ENCODE measurements around the gene A1CF.
"Not testable (repeated sequence)": the region's sequence is repeated elsewhere in the genome, so short reads cannot be mapped to it uniquely, and the experiment has no call there.

The A1CF gene

DNA sequence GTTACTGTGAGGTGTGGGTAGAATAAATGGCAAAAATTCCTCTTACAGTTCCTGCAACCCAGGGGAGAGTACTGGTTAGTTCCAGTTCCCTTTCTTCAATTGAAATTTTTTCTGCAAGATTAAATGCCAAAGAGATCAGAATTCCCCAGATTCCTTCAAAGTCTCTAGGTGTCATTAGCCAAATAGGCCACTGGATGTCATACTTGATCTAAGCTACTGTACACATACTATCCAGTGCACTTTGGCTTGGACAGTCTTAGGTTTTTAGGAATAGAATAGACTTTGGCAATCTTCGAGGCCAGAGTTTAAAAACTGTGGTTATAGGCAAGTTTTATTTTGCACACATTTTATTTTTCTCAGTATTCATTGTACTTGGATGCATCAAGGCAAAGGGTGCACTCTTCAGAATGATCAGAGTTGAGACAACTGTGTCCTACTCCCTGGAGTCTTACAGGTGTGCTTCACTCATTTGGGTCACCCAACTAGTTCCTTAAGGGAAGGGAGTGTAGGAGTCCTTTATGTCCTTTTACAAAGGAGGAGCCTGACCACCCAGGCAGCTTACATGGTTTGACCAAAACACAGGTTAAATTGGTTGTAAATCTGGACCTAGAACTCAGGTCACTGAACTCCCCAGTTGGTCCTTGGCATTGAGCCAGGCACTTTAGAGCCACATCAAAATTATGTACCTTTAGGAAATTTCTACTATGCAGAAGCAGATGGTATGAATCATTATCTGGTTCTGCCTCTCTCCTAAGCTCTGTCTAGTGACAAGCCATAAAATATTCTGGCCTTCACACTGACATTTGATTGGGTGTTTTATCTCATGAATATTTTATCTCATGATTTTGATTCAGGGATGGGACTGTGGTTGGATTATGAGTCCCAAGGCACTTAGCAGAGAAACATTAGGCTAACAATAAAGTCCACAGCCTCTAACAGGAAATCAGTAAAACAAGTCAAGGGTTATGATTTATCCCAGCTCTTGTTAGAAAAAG lies 96.2 kb downstream of the A1CF start:
- Histone ChIP-seq H3K4me1 (ENCODE audit: insufficient read depth, low read length) (no peaks in the 10 kb centered on the region), H3K27me3 (ENCODE audit: insufficient read depth, low read length, poor library complexity) (no peaks in the 10 kb centered on the region), H2AFZ (ENCODE audit: low read depth, low read length) (no peak overlapping the region), H3K4me3 (ENCODE audit: low read depth in 1 of 2, low read length in 2 of 2) (no peak overlapping the region), H3K36me3 (ENCODE audit: insufficient read depth, low read length) (no peaks in the 10 kb centered on the region), H3K79me2 (ENCODE audit: insufficient read depth, low read length) (no peaks in the 10 kb centered on the region), H3K27ac (ENCODE audit: low read length) (no peak overlapping the region), H3K9me3 (ENCODE audit: insufficient read depth, low read length, severe bottlenecking) (no peaks in the 10 kb centered on the region), H4K20me1 (ENCODE audit: insufficient read depth, low read length) (no peaks in the 10 kb centered on the region), H3K9ac (ENCODE audit: low read depth, low read length) (no peak overlapping the region), H3K4me2 (ENCODE audit: insufficient read depth, low read length) (no peak overlapping the region)
- DNase-seq, result no peak
- TF ChIP-seq EZH2 (IDR thresholded peaks at IDR 0.05; ENCODE audit: borderline replicate concordance, low read depth, low read length, severe bottlenecking), result no peak
- TF ChIP-seq, protein P1, sequence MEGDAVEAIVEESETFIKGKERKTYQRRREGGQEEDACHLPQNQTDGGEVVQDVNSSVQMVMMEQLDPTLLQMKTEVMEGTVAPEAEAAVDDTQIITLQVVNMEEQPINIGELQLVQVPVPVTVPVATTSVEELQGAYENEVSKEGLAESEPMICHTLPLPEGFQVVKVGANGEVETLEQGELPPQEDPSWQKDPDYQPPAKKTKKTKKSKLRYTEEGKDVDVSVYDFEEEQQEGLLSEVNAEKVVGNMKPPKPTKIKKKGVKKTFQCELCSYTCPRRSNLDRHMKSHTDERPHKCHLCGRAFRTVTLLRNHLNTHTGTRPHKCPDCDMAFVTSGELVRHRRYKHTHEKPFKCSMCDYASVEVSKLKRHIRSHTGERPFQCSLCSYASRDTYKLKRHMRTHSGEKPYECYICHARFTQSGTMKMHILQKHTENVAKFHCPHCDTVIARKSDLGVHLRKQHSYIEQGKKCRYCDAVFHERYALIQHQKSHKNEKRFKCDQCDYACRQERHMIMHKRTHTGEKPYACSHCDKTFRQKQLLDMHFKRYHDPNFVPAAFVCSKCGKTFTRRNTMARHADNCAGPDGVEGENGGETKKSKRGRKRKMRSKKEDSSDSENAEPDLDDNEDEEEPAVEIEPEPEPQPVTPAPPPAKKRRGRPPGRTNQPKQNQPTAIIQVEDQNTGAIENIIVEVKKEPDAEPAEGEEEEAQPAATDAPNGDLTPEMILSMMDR (IDR thresholded peaks at IDR 0.05; ENCODE audit: borderline replicate concordance, extremely low read depth, low read length, poor library complexity, severe bottlenecking), result peak; percentile 14
- ATAC-seq (ENCODE audit: insufficient read depth, low read depth), result no peak

DNA sequence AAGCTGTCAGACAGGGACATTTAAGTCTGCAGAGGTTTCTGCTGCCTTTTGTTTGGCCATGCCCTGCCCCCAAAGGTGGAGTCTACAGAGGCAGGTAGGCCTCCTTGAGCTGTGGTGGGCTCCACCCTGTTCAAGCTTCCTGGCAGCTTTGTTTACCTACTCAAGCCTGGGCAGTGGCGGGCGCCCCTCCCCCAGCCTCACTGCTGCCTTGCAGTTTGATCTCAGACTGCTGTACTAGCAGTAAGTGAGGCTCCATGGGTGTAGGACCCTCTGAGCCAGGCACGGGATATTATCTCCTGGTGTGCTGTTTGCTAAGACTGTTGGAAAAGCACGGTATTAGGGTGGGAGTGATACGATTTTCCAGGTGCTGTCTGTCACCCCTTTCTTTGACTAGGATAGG lies 97.5 kb downstream of the A1CF start:
- H3K4me3 ChIP-seq (ENCODE audit: low read depth in 1 of 2, low read length in 2 of 2); H2AFZ ChIP-seq (ENCODE audit: low read depth, low read length); H3K4me2 ChIP-seq (ENCODE audit: insufficient read depth, low read length): not testable (repeated sequence)

DNA sequence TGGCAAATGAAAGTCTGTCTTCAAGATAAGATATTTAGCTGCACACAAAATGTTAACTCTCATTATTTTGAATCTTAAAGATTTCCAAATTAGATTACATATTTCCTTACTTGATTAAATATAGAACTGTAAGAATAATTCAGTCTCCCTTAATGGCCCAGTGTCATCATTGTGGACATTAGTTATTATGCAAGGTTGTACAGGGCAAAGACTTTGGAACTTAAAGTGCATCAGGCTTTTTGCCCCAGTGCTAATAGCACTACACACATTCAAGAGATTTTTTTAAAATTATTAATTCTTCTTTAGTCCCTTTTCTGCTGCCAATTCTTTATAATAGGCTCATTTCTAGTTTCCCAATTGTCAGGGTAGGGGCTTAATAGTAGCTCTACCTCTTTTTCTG lies 103.4 kb downstream of the A1CF start:
- ATAC-seq (ENCODE audit: insufficient read depth, low read depth), result not testable (repeated sequence)

More for the DNA sequence above, 97.5 kb downstream of the A1CF start:
- H3K27me3 ChIP-seq (ENCODE audit: insufficient read depth, low read length, poor library complexity); H3K36me3 ChIP-seq (ENCODE audit: insufficient read depth, low read length); ATAC-seq (ENCODE audit: insufficient read depth, low read depth); H3K9ac ChIP-seq (ENCODE audit: low read depth, low read length); H3K27ac ChIP-seq (ENCODE audit: low read length); H4K20me1 ChIP-seq (ENCODE audit: insufficient read depth, low read length); H3K79me2 ChIP-seq (ENCODE audit: insufficient read depth, low read length); DNase-seq; H3K4me1 ChIP-seq (ENCODE audit: insufficient read depth, low read length); H3K9me3 ChIP-seq (ENCODE audit: insufficient read depth, low read length, severe bottlenecking): not testable (repeated sequence)

DNA sequence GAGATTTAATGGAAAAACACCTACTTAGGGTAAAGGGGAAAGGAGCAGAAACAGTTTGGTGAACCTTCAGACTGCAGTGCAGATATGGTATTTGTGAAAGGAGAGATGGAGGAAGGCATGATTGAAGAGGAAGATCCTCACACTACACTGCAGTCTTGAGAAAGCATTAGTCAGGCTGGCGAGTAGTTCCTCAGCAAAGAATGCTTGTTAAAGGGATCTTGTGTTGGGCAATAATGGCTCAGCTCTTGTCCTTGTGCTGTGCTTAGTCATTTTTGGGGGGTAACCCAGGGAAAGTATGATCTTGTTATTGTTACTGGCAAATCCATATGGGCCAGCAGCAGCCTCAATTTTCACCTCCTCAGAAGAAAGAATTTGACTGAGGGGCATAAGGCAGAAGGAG lies 105.4 kb downstream of the A1CF start:
- H3K4me3 ChIP-seq (ENCODE audit: low read depth in 1 of 2, low read length in 2 of 2); H3K27ac ChIP-seq (ENCODE audit: low read length); H2AFZ ChIP-seq (ENCODE audit: low read depth, low read length); H3K36me3 ChIP-seq (ENCODE audit: insufficient read depth, low read length); ATAC-seq (ENCODE audit: insufficient read depth, low read depth); H3K27me3 ChIP-seq (ENCODE audit: insufficient read depth, low read length, poor library complexity); H3K9ac ChIP-seq (ENCODE audit: low read depth, low read length); H3K9me3 ChIP-seq (ENCODE audit: insufficient read depth, low read length, severe bottlenecking); DNase-seq; H4K20me1 ChIP-seq (ENCODE audit: insufficient read depth, low read length); H3K4me1 ChIP-seq (ENCODE audit: insufficient read depth, low read length); H3K4me2 ChIP-seq (ENCODE audit: insufficient read depth, low read length); H3K79me2 ChIP-seq (ENCODE audit: insufficient read depth, low read length): not testable (repeated sequence)

More for the DNA sequence above, 103.4 kb downstream of the A1CF start:
- DNase-seq; H3K9ac ChIP-seq (ENCODE audit: low read depth, low read length); H3K27ac ChIP-seq (ENCODE audit: low read length); H3K27me3 ChIP-seq (ENCODE audit: insufficient read depth, low read length, poor library complexity); H3K4me2 ChIP-seq (ENCODE audit: insufficient read depth, low read length); H3K9me3 ChIP-seq (ENCODE audit: insufficient read depth, low read length, severe bottlenecking); H4K20me1 ChIP-seq (ENCODE audit: insufficient read depth, low read length); H3K36me3 ChIP-seq (ENCODE audit: insufficient read depth, low read length); H3K4me1 ChIP-seq (ENCODE audit: insufficient read depth, low read length); H3K79me2 ChIP-seq (ENCODE audit: insufficient read depth, low read length); H3K4me3 ChIP-seq (ENCODE audit: low read depth in 1 of 2, low read length in 2 of 2); H2AFZ ChIP-seq (ENCODE audit: low read depth, low read length): not testable (repeated sequence)

DNA sequence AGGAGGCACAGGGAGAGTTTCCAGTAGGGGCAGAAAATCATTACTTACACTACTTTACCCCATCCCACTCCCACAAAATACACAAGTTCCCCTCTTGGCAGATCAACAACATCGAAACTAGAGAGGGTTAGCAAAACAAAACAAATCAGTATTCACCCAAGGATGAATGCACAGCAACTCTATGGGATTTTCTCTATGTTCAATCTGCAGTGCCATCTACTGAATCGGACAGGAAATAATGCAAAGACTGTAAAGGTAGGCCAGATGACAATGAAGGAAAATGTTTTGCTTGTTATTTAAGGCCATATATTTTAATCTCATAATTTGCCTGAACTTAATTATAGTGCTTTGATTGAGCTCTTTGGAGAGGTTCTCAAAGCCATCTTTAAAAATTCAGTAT lies 110.6 kb downstream of the A1CF start:
- not testable (repeated sequence) for H3K79me2 ChIP-seq (ENCODE audit: insufficient read depth, low read length); H3K9ac ChIP-seq (ENCODE audit: low read depth, low read length); H2AFZ ChIP-seq (ENCODE audit: low read depth, low read length); H3K4me1 ChIP-seq (ENCODE audit: insufficient read depth, low read length); DNase-seq; H3K4me3 ChIP-seq (ENCODE audit: low read depth in 1 of 2, low read length in 2 of 2); H4K20me1 ChIP-seq (ENCODE audit: insufficient read depth, low read length); H3K9me3 ChIP-seq (ENCODE audit: insufficient read depth, low read length, severe bottlenecking); H3K36me3 ChIP-seq (ENCODE audit: insufficient read depth, low read length); H3K4me2 ChIP-seq (ENCODE audit: insufficient read depth, low read length); H3K27ac ChIP-seq (ENCODE audit: low read length); H3K27me3 ChIP-seq (ENCODE audit: insufficient read depth, low read length, poor library complexity); ATAC-seq (ENCODE audit: insufficient read depth, low read depth)

DNA sequence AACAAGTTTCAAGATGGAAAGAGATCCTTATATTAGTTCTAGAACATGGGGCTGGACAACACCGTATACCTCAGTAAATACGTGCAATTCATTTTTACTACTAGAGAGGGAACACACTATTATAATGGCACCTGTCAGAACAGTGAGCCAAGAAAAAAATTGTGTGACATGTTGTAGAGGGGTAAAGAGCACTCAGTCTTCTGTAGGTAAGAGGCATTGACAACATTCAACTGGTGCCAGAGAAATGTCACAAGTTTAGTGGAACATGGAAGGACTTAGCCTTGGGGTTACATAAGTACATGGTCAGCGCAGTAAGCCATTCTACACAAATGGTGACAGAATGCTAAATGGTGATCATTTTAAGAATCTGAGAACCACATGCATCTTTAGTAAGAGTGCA lies 113.4 kb downstream of the A1CF start:
- not testable (repeated sequence) for H4K20me1 ChIP-seq (ENCODE audit: insufficient read depth, low read length); H3K4me3 ChIP-seq (ENCODE audit: low read depth in 1 of 2, low read length in 2 of 2); H3K36me3 ChIP-seq (ENCODE audit: insufficient read depth, low read length); H3K4me2 ChIP-seq (ENCODE audit: insufficient read depth, low read length); H3K27me3 ChIP-seq (ENCODE audit: insufficient read depth, low read length, poor library complexity); H3K4me1 ChIP-seq (ENCODE audit: insufficient read depth, low read length); H3K27ac ChIP-seq (ENCODE audit: low read length); H2AFZ ChIP-seq (ENCODE audit: low read depth, low read length); ATAC-seq (ENCODE audit: insufficient read depth, low read depth); H3K9ac ChIP-seq (ENCODE audit: low read depth, low read length); DNase-seq; H3K79me2 ChIP-seq (ENCODE audit: insufficient read depth, low read length); H3K9me3 ChIP-seq (ENCODE audit: insufficient read depth, low read length, severe bottlenecking)

DNA sequence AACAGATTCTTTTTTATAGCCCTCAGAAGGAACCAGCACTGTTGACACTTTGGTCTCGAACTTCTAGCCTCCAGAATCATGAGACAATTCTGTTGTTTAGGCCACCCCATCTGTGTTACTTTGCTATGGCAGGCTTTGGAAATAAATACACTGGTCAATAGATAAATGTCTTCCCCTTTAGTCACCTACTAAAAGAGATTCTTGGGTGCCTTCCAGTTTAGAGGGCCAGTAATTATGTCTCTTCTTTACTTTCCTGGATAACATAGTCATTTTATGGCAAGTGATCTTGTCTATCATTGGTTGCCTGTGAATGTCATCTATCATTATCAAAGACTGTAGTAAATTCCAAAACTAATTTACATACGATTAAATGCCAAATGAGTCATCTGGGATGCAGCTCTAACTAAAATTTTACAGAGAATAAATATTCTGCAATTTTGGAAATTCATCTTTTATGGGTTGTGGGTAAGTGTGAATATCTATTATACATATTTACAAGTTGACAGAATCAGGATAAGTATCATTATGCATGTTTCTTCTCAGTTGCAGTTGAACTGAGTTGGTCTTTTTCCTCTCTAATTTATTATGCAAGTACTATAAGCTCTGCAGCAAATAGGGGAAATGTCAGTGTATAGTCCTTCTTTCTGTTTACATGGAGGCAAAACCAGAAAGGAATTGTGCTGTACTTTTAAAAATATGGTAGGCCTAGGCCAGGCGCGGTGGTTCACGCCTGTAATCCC lies 118.5 kb downstream of the A1CF start:
- not testable (repeated sequence) for H3K4me1 ChIP-seq (ENCODE audit: insufficient read depth, low read length); H3K4me2 ChIP-seq (ENCODE audit: insufficient read depth, low read length); H3K4me3 ChIP-seq (ENCODE audit: low read depth in 1 of 2, low read length in 2 of 2); ATAC-seq (ENCODE audit: insufficient read depth, low read depth); H3K9me3 ChIP-seq (ENCODE audit: insufficient read depth, low read length, severe bottlenecking); H4K20me1 ChIP-seq (ENCODE audit: insufficient read depth, low read length); H3K79me2 ChIP-seq (ENCODE audit: insufficient read depth, low read length); H3K36me3 ChIP-seq (ENCODE audit: insufficient read depth, low read length); H2AFZ ChIP-seq (ENCODE audit: low read depth, low read length); H3K9ac ChIP-seq (ENCODE audit: low read depth, low read length); H3K27ac ChIP-seq (ENCODE audit: low read length); DNase-seq; H3K27me3 ChIP-seq (ENCODE audit: insufficient read depth, low read length, poor library complexity)

Measured in DND-41 (cell line).